HG03521 (cell line): ENCODE measurements around the gene SKAP1.

Experiments used
- ATAC-seq: cut with Tn5 transposase; IDR thresholded peaks from one replicate; pipeline ENCODE4 v1.9.1; 2021; ENCODE audit warnings: mild to moderate bottlenecking, moderate library complexity; ENCODE audit not compliant: unreplicated experiment

The SKAP1 gene

GRCh38 chr17:48125829-48126531 is 304.0 kb downstream of the SKAP1 start:
- no peak for ATAC-seq

GRCh38 chr17:48123776-48124388 is 306.1 kb downstream of the SKAP1 start:
- no peak for ATAC-seq

GRCh38 chr17:48123111-48123510 is 306.9 kb downstream of the SKAP1 start:
- ATAC-seq: no peak

GRCh38 chr17:48122665-48123045 is 307.4 kb downstream of the SKAP1 start:
- no peak for ATAC-seq

- no peak for ATAC-seq
Observed at GRCh38 chr17:48121923-48122664, 307.9 kb downstream of the SKAP1 start.

GRCh38 chr17:48113201-48113676 is 316.8 kb downstream of the SKAP1 start:
- peak; percentile 42 for ATAC-seq

GRCh38 chr17:48111937-48112241 is 318.1 kb downstream of the SKAP1 start:
- no peak for ATAC-seq

- no peak for ATAC-seq
Observed at GRCh38 chr17:48110761-48111160, 319.3 kb downstream of the SKAP1 start.

GRCh38 chr17:48107137-48108055 is 322.6 kb downstream of the SKAP1 start, which contains the start of gene SNX11:
SNX11 (plus strand) TSS chr17:48107766; CDS start chr17:48112044, 4,278 bp downstream.
- peak; percentile 82 for ATAC-seq

GRCh38 chr17:48106802-48107136 is 323.2 kb downstream of the SKAP1 start:
- no peak for ATAC-seq

- no peak for ATAC-seq
Observed at GRCh38 chr17:48104440-48104839, 325.6 kb downstream of the SKAP1 start.

- no peak for ATAC-seq
Observed at GRCh38 chr17:48102798-48103715, 327.0 kb downstream of the SKAP1 start.

GRCh38 chr17:48102043-48102750 is 327.8 kb downstream of the SKAP1 start:
- ATAC-seq: no peak

GRCh38 chr17:48101012-48101720 is 328.8 kb downstream of the SKAP1 start, which contains the start of gene CBX1:
CBX1 (minus strand) TSS chr17:48101478; CDS start chr17:48077004, 24,474 bp downstream.
- ATAC-seq: peak; percentile 94

- ATAC-seq: no peak
Observed at GRCh38 chr17:48100591-48101011, 329.4 kb downstream of the SKAP1 start.

GRCh38 chr17:48100160-48100559 is 329.9 kb downstream of the SKAP1 start:
- no peak for ATAC-seq

GRCh38 chr17:48095611-48096010 is 334.4 kb downstream of the SKAP1 start:
- no peak for ATAC-seq

GRCh38 chr17:48093341-48094045 is 336.5 kb downstream of the SKAP1 start:
- no peak for ATAC-seq
